GM10266 (cell line): ENCODE measurements around the gene KIF3B.

Experiments used
- DNase-seq: peaks from one replicate; pipeline ENCODE4 v3.0.0; 2012; ENCODE audit errors: extremely low spot score
- CTCF ChIP-seq: IDR thresholded peaks from 2 replicates; pipeline ENCODE4 v1.5.1; 2012; ENCODE audit warnings: mild to moderate bottlenecking, low read depth; ENCODE audit not compliant: control insufficient read depth, insufficient read depth; ENCODE audit errors: missing control alignments

Gene KIF3B

DNA sequence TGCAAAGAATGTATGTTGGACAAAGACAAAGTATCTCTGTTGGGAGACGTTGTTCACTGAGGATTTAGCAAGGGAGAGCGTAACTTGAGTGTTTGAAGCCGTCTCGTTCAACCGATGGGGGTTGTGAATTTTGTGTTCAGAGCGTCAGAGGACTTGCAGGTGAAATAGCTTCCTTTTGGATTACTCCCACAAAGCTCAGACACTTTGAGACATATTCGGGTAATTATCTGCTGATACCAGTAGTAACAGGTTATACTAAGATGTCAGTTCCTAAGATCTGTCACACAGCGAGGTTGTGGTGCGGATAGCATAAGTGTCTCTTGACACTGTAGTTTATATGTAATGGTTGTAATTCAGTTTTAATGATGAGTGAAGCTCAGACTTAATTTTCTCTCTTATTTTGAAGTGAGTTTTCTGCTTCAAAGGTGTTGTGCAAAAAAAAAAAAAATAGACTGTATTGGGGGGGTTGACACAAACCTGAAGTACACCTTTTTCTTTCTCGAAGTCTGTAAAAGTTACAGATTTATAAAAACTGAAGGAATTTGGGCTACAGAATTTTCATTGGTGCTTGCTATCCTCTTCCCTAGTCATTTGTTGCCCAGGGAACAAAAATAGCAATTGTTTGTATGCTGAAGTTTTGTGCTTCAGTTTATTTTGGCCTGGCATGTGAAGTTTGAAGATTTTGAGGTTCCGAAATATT is 82.3 kb downstream of the KIF3B start:
- no peak for DNase-seq
- TF ChIP-seq CTCF = no peak

GRCh38 chr20:32360333-32360634 is 82.8 kb downstream of the KIF3B start:
- TF ChIP-seq CTCF = no peak
- no peak for DNase-seq

DNA sequence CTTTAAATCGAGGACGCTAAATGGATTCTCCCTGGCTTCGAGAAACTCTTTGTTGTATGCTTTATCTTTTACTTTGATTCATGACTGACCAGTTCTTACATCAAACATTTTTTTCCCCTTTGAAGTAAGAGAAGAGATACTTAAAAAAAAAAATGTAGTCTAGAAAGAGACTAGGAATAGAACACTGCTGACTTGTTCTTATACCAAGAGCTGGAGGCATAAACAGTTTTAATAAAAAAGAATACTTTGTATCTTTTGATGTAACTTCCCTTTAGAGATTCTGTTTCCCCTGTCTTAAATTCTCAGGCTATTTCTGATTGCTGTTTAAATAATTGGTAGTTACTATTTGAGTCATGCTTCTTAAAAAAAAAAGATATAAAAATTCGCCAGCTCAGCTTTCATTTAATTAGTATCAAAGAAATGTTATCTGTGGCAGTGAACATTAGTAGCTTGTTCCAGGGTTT is 85.5 kb downstream of the KIF3B start:
- no peak for DNase-seq
- TF ChIP-seq CTCF = no peak

- no peak for TF ChIP-seq CTCF
- DNase-seq = no peak
Measured at GRCh38 chr20:32363492-32363891, 86.0 kb downstream of the KIF3B start.

- no peak for TF ChIP-seq CTCF
- no peak for DNase-seq
Measured at GRCh38 chr20:32364554-32365208, 87.2 kb downstream of the KIF3B start.

DNA sequence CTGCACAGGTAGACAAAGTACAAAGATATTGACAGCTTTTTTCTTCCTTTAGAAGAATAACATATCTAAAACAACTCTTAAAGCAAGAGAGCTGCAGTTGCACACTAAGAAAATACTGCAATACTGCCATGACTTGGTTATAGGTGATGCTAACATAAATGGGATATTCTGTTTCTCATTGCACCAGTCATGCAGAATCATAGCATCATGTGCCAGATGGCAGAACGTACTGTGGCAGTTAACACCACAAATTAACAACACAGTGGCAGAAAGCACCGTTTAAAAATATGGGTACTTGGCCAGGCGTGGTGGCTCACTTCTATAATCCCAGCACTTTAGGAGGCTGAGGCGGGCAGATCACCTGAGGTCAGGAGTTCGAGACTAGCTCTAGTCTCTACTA is 88.1 kb downstream of the KIF3B start:
- no peak for DNase-seq
- TF ChIP-seq CTCF = no peak

DNA sequence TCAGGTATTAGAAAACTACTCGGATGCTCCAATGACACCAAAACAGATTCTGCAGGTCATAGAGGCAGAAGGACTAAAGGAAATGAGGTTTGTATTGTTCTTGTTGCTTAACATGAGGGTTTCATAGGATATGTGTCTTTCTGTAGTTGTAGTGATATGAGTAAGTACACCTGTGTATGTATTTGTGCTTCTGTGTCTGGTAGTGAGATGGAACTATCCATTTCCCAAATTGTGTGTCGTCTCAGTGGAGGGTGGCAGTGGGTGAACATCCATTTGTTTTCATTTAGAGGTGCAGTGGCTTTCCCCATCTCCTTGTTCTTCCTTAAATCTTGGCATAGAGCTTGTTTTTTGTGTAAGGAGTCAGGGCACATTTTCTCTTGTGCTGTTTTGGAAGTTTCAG is 88.9 kb downstream of the KIF3B start:
- DNase-seq = no peak
- no peak for TF ChIP-seq CTCF
